TTC549 (cell line): ENCODE measurements around the gene RTTN.
"Not testable (repeated sequence)": the region's sequence is repeated elsewhere in the genome, so short reads cannot be mapped to it uniquely, and the experiment has no call there.

Experiments
- FAIRE-seq: peaks from 2 replicates; lab custom pipeline; 2012; peaks lifted over from hg19 to GRCh38; lab: Jason Lieb, UNC

Gene RTTN

DNA sequence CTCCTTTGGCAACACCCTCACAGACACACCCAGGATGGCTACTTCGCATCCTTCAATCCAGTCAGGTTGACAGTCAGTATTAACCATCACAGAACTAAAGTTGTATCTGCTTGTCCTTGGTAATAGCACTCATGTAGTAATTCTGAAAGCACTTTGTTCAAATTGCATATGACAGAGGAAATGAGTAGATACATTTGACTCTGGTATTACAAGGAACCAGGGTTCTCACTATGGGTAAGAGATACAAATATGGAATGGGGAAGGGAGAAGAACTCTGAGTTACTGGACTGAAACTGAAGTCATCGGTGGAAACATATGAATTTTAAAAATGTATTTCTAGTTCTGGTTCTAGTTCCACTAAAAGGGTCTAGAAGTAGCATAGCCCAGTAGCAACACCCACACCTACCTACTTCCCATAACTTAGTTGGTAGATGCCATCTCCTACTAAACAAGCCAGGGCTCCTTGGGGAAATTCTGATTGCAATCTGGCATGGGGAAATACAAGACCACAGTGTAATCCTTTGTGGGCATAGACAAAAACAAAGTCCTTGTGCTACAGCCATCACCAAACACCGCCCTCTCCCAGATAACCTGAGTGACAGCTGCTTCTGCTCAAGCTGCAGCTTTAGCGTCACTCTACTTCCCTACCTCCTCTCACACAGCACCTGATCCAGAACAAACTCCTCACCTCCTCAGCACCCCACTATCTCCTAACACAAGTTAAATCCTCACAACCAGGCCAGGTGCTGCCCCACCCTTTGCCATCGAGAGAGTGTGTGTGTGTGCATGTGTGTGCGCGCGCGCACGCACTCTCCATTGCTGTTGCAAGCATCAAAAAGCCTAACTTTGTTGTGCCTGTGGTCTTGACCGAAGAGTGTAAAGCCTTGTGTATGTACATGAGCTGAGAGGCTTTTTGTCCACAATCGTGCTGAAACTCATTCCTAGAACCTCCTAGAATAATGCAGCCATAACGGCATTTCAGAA lies 226.5 kb downstream of the RTTN start:
- no peak for FAIRE-seq

GRCh38 chr18:69975294-69975693 lies 230.2 kb downstream of the RTTN start:
- not testable (repeated sequence) for FAIRE-seq

GRCh38 chr18:69974365-69974764 lies 231.1 kb downstream of the RTTN start:
- FAIRE-seq = no peak

GRCh38 chr18:69969491-69969890 lies 236.0 kb downstream of the RTTN start:
- FAIRE-seq = no peak

DNA sequence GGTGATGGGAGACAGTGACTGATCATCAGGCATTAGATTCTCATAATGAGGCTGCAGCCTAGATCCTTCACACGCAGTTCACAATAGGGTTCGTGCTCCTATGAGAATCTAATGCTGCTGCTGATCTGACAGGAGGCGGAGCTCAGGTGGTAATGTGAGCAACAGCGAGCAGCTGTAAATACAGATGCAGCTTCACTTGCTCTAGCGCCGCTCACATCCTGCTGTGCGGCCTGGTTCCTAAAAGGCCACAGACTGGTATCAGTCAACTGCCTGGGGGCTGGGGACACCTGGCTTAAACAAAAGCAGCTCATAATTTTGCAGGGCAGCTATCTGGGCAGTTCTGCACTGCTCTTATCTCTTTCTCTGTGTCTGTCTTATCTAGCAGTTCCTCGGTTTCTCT lies 237.4 kb downstream of the RTTN start:
- FAIRE-seq = no peak

DNA sequence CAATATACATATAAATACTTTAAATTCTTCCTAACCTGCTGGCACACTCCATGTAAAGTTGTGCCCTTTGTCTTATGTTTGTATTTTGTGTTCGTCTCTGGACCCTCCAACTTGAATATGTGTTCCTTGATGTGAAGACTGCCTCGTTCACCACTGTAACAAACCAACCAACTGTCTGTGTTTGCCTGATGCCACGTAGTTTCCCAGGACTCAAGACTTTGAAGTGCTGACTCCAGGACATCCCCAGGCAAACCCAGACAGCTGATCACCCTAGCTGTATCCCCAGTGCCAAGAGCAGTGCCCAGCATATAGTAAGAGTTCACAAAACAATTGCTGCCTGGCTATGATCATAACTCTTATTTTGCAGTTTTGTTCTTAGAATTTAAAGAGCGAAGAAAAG lies 242.3 kb downstream of the RTTN start:
- no peak for FAIRE-seq

DNA sequence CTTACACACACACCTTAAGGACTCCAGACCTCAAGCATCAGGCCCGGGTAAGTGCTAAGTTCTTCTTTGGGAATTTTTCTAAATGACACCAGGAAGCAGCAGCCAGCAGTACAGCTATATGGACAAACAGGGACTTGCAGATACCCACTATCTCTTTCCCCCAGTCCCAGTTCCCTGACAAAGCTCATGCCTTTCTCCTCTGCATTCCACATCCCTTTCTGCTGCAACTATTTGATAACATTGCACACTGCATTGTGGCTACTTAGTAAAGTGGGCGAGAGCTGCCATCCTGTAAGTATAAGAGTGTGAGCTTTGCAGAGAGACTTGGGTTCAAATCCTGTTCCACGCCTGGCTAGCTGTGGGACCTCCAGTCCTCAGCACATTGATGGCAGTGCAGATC lies 243.8 kb downstream of the RTTN start:
- FAIRE-seq = no peak

DNA sequence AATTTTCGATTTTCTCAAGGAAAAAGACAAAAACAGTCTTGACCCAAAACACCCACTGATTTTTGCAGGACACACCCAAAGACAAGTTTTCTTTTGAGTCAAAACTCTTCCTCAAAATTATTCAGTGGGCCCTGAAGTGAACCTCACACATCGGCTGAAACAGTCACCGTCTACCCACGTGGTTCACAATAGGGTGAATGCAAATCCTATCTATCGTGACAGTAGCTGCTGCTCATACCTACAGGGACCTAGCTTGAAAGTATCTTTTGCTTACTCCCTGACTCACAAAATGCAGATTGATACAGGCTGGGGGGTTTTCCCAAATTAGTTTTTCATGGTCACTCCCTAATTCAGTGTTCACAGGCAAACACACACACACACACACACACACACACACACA lies 247.1 kb downstream of the RTTN start:
- no peak for FAIRE-seq

GRCh38 chr18:69957747-69958146 lies 247.7 kb downstream of the RTTN start:
- FAIRE-seq = no peak

- FAIRE-seq = no peak
Observed at GRCh38 chr18:69956665-69957620, 248.5 kb downstream of the RTTN start.

DNA sequence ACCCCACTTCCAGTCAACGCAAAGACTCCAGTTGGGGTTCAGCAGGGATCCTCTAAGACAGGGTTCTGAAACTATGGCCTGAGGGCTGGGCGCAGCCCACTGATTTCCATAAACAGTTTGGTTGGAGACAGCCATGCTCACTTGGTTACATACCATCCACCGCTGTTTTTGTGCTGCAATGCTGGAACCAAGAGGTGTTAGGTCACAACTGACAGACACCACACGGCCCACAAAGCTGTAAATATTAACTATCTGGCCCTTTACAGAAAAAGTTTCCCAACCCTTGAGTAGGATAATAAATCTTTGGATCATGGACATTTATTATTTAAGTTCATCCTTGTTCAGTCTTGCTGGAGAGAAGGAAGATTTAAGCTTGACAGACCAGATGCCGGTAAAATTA lies 249.4 kb downstream of the RTTN start:
- FAIRE-seq = no peak

DNA sequence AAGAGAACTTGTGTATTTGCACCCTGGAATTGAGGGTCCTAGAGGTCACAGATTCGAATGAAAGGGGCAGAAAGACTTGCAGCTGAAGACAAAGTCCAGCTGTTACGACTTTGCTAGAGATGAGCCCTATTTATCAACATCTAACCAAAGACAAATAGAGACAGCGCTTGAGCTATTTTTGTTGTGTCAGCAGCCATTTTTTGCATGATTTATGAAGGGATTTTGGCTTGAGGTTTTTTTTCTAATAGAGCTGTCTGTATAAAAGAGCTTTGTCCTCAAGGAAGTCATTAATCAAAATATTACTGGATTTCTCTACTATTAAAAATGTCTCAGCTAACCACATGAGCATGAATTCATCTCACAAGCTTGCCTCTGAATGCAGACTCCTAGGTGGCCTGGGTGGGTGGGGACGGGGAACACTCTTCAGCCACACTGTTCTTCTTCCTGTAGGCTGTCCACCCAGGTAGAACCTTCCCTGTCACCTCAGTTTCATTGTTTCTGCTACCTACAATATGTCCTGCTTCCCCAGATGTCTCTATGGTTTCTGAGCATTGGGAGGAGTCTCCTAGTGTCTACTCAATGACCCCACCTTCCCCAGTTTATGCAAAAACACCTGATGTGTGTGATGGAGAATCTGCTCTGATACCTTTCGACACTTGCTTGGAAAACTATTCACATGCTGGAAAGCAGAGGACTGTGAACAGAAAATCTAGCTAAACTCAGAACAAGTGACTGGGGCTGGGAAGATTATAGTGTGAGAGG lies 250.6 kb downstream of the RTTN start:
- no peak for FAIRE-seq

GRCh38 chr18:69953191-69953590 lies 252.3 kb downstream of the RTTN start:
- no peak for FAIRE-seq
